ENCODE results near the gene ABR.
A peak's percentile ranks its signal among the peaks of the same experiment; 100 is the strongest.

The ABR gene

GRCh38 chr17:1188812-1189504 lies 9.2 kb upstream of the ABR start:
- no peak for TF ChIP-seq CTCF (IDR thresholded peaks at IDR 0.05; ENCODE audit: borderline replicate concordance, extremely low read depth, low read length, poor library complexity, severe bottlenecking)
- no peak for TF ChIP-seq EZH2 (IDR thresholded peaks at IDR 0.05; ENCODE audit: borderline replicate concordance, low read depth, low read length, severe bottlenecking)
- Histone ChIP-seq H3K27me3 (ENCODE audit: insufficient read depth, low read length, poor library complexity) (peaks cover 5% of the 10 kb centered on the region), H3K4me2 (ENCODE audit: insufficient read depth, low read length) (no peak overlapping the region), H3K36me3 (ENCODE audit: insufficient read depth, low read length) (no peaks in the 10 kb centered on the region), H3K79me2 (ENCODE audit: insufficient read depth, low read length) (no peaks in the 10 kb centered on the region), H2AFZ (ENCODE audit: low read depth, low read length) (no peak overlapping the region), H3K27ac (ENCODE audit: low read length) (no peak overlapping the region), H3K9me3 (ENCODE audit: insufficient read depth, low read length, severe bottlenecking) (no peaks in the 10 kb centered on the region), H3K4me1 (ENCODE audit: insufficient read depth, low read length) (no peaks in the 10 kb centered on the region), H3K4me3 (ENCODE audit: low read depth in 1 of 2, low read length in 2 of 2) (no peak overlapping the region), H3K9ac (ENCODE audit: low read depth, low read length) (no peak overlapping the region), H4K20me1 (ENCODE audit: insufficient read depth, low read length) (peaks cover 5% of the 10 kb centered on the region; the same call in 1 of the 2 replicates)
- DNase-seq (no peak), ATAC-seq (ENCODE audit: insufficient read depth, low read depth) (no peak)

GRCh38 chr17:1186923-1187771 lies 7.4 kb upstream of the ABR start:
- no peaks in the 10 kb centered on the region for H3K9me3 ChIP-seq (ENCODE audit: insufficient read depth, low read length, severe bottlenecking)
- H3K79me2 ChIP-seq (ENCODE audit: insufficient read depth, low read length): no peaks in the 10 kb centered on the region
- H2AFZ ChIP-seq (ENCODE audit: low read depth, low read length): no peak overlapping the region
- H3K4me1 ChIP-seq (ENCODE audit: insufficient read depth, low read length): no peaks in the 10 kb centered on the region
- H3K36me3 ChIP-seq (ENCODE audit: insufficient read depth, low read length): no peaks in the 10 kb centered on the region
- H3K4me3 ChIP-seq (ENCODE audit: low read depth in 1 of 2, low read length in 2 of 2): no peak overlapping the region
- H3K27ac ChIP-seq (ENCODE audit: low read length): no peak overlapping the region
- ATAC-seq (ENCODE audit: insufficient read depth, low read depth) (peak; percentile 96), DNase-seq (peak; percentile 69)
- H3K27me3 ChIP-seq (ENCODE audit: insufficient read depth, low read length, poor library complexity): peaks cover 5% of the 10 kb centered on the region
- peaks cover 5% of the 10 kb centered on the region; the same call in 1 of the 2 replicates for H4K20me1 ChIP-seq (ENCODE audit: insufficient read depth, low read length)
- TF ChIP-seq CTCF (IDR thresholded peaks at IDR 0.05; ENCODE audit: borderline replicate concordance, extremely low read depth, low read length, poor library complexity, severe bottlenecking): peak; percentile 96
- TF ChIP-seq EZH2 (IDR thresholded peaks at IDR 0.05; ENCODE audit: borderline replicate concordance, low read depth, low read length, severe bottlenecking): no peak
- no peak overlapping the region for H3K9ac ChIP-seq (ENCODE audit: low read depth, low read length)
- no peak overlapping the region for H3K4me2 ChIP-seq (ENCODE audit: insufficient read depth, low read length)

- no peak for ATAC-seq (ENCODE audit: insufficient read depth, low read depth)
- H3K79me2 ChIP-seq (ENCODE audit: insufficient read depth, low read length): no peaks in the 10 kb centered on the region
- no peak overlapping the region for H3K9ac ChIP-seq (ENCODE audit: low read depth, low read length)
- no peak overlapping the region for H3K27ac ChIP-seq (ENCODE audit: low read length)
- H4K20me1 ChIP-seq (ENCODE audit: insufficient read depth, low read length): peaks cover 5% of the 10 kb centered on the region; the same call in 1 of the 2 replicates
- no peak for TF ChIP-seq CTCF (IDR thresholded peaks at IDR 0.05; ENCODE audit: borderline replicate concordance, extremely low read depth, low read length, poor library complexity, severe bottlenecking)
- TF ChIP-seq EZH2 (IDR thresholded peaks at IDR 0.05; ENCODE audit: borderline replicate concordance, low read depth, low read length, severe bottlenecking): no peak
- no peaks in the 10 kb centered on the region for H3K9me3 ChIP-seq (ENCODE audit: insufficient read depth, low read length, severe bottlenecking)
- DNase-seq: no peak
- H3K4me1 ChIP-seq (ENCODE audit: insufficient read depth, low read length): no peaks in the 10 kb centered on the region
- H3K36me3 ChIP-seq (ENCODE audit: insufficient read depth, low read length): no peaks in the 10 kb centered on the region
- H3K4me3 ChIP-seq (ENCODE audit: low read depth in 1 of 2, low read length in 2 of 2): no peak overlapping the region
- H3K27me3 ChIP-seq (ENCODE audit: insufficient read depth, low read length, poor library complexity): peaks cover 5% of the 10 kb centered on the region
- H3K4me2 ChIP-seq (ENCODE audit: insufficient read depth, low read length): no peak overlapping the region
- H2AFZ ChIP-seq (ENCODE audit: low read depth, low read length): no peak overlapping the region
These were observed 6.5 kb upstream of the ABR start for GRCh38 chr17:1186214-1186820.

Measured in DND-41 (cell line).